Endothelial cell (in vitro differentiated cells): ENCODE measurements around the gene MYEF2. TPM values are rescaled to one million over a fixed set of nuclear protein-coding genes. Genes with fewer than 3 reads are reported as not detected.

Experiments used
- total RNA-seq: library from RNA; stranded (reverse); fragmentation: NEBNext Ultra II Directional; extraction: Animal tissue kit (Norgen Biotek cat#: 25700); gene quantifications from one replicate; pipeline ENCODE4 v1.2.1, GENCODE V29; 2021; ENCODE audit not compliant: unreplicated experiment

MYEF2 gene
- total RNA-seq, 1 donor from 2014 or later, result 45.9 TPM

Other genes starting within 250 kb of the MYEF2 start
- not detected for gene SLC24A5, start 57.3 kb downstream of the MYEF2 start, total RNA-seq
- gene CTXN2, start 13.4 kb upstream of the MYEF2 start, total RNA-seq, result 0.18 TPM
- gene SLC12A1, start 28.0 kb upstream of the MYEF2 start, total RNA-seq, result not detected
- gene DUT, start 153.1 kb upstream of the MYEF2 start, total RNA-seq, result 71.5 TPM